Mesothelial cell of epicardium (in vitro differentiated cells): Measurements from ENCODE around the gene MSANTD1. TPM values are rescaled to one million over a fixed set of nuclear protein-coding genes. Genes with fewer than 3 reads are reported as not detected.

Source experiments
- DNase-seq, 2 experiments: peaks; one replicate each; pipeline ENCODE4 v3.0.0; 2021; ENCODE audit warnings: low spot score in 2 of 2; ENCODE audit not compliant: unreplicated experiment in 2 of 2
- H3K27ac Mint-ChIP-seq: 2 replicates; pipeline ENCODE4 v1.8.0; 2021; ENCODE audit warnings: mixed read lengths
- H3K27me3 Mint-ChIP-seq: 2 replicates; pipeline ENCODE4 v1.8.0; 2021; ENCODE audit warnings: low read depth, mixed read lengths
- H3K36me3 Mint-ChIP-seq: 2 replicates; pipeline ENCODE4 v1.8.0; 2021; ENCODE audit warnings: mixed read lengths
- H3K4me1 Mint-ChIP-seq: 2 replicates; pipeline ENCODE4 v1.8.0; 2021; ENCODE audit warnings: mixed read lengths
- H3K4me3 Mint-ChIP-seq: 2 replicates; pipeline ENCODE4 v1.8.0; 2021; ENCODE audit warnings: mild to moderate bottlenecking, moderate library complexity, mixed read lengths
- H3K9me3 Mint-ChIP-seq: 2 replicates; pipeline ENCODE4 v1.8.0; 2021; ENCODE audit warnings: mixed read lengths
- total RNA-seq: library from RNA; stranded (reverse); gene quantifications from 3 replicates; pipeline ENCODE4 v1.2.1, GENCODE V29; 2021
- TF ChIP-seq, protein P1 (sequence below): fragments of 200-600 bp; sonication (generic); IDR thresholded peaks from one replicate; pipeline ENCODE4 v1.5.0; 2021; ENCODE audit warnings: antibody characterized with exemption; ENCODE audit not compliant: unreplicated experiment

The MSANTD1 gene
- total RNA-seq, 1 donor from 2014 or later: 2.6 TPM

DNA sequence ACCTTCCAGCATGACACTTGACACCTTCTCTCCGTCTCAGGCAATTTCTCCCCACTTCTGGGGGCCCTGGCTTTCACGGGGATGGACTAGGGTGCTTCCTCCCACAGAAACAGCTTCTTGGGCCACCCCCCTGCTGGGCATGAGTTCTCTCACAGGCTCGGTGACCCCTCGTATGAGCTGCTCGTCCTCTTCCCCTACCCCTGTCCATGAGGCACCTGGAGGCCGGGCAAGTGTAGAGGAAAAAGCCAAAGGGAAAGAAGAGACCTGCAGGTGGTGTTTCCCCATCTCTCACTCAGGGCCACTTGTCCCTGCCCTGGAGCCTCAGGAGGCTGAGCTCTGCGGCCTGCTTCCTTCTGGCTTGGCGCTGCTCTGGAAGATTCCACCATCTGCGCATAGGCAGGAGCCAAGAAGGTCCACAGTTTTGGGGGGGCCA is 41.9 kb downstream of the MSANTD1 start:
- no peak overlapping the region for H3K27ac Mint-ChIP-seq
- DNase-seq: peak in 1 of 2 experiments; percentile 35
- peaks cover 20% of the 10 kb centered on the region for H3K4me1 Mint-ChIP-seq
- H3K4me3 Mint-ChIP-seq: no peak overlapping the region
- H3K36me3 Mint-ChIP-seq: peaks cover 12% of the 10 kb centered on the region
- TF ChIP-seq, protein P1, sequence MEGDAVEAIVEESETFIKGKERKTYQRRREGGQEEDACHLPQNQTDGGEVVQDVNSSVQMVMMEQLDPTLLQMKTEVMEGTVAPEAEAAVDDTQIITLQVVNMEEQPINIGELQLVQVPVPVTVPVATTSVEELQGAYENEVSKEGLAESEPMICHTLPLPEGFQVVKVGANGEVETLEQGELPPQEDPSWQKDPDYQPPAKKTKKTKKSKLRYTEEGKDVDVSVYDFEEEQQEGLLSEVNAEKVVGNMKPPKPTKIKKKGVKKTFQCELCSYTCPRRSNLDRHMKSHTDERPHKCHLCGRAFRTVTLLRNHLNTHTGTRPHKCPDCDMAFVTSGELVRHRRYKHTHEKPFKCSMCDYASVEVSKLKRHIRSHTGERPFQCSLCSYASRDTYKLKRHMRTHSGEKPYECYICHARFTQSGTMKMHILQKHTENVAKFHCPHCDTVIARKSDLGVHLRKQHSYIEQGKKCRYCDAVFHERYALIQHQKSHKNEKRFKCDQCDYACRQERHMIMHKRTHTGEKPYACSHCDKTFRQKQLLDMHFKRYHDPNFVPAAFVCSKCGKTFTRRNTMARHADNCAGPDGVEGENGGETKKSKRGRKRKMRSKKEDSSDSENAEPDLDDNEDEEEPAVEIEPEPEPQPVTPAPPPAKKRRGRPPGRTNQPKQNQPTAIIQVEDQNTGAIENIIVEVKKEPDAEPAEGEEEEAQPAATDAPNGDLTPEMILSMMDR: no peak
- H3K27me3 Mint-ChIP-seq: peaks cover 19% of the 10 kb centered on the region
- H3K9me3 Mint-ChIP-seq: no peaks in the 10 kb centered on the region

DNA sequence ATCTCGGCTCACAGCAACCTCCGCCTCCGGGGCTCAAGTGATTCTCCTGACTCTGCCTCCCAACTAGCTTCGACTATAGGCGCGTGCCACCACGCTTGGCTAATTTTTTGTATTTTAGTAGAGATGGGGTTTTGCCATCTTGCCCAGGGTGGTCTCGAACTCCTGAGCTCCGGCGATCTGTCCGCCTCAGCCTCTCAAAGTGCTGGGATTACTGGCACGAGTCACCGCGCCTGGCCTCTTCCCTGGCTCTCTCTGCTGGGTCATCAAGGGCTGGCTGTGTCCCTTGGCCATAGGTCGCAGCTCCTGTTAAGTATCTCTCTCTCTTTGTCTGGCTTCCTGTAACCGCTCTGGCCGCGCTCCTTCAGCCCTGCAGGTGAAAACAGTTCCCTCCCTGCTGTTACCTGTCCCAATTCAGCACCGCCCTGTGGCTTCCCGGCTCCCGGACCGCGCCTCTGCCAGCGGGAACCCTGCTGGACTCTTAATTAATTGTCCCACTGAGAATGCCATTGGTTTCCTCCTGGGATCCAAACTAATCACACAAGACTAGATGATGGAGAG is 42.5 kb downstream of the MSANTD1 start:
- H3K9me3 Mint-ChIP-seq: no peaks in the 10 kb centered on the region
- peaks cover 20% of the 10 kb centered on the region for H3K4me1 Mint-ChIP-seq
- peaks cover 18% of the 10 kb centered on the region for H3K36me3 Mint-ChIP-seq
- H3K4me3 Mint-ChIP-seq: peak overlapping the region; percentile 81
- no peak for DNase-seq
- TF ChIP-seq, protein P1: no peak
- H3K27me3 Mint-ChIP-seq: peaks cover 19% of the 10 kb centered on the region
- H3K27ac Mint-ChIP-seq: peak overlapping the region; percentile 83

DNA sequence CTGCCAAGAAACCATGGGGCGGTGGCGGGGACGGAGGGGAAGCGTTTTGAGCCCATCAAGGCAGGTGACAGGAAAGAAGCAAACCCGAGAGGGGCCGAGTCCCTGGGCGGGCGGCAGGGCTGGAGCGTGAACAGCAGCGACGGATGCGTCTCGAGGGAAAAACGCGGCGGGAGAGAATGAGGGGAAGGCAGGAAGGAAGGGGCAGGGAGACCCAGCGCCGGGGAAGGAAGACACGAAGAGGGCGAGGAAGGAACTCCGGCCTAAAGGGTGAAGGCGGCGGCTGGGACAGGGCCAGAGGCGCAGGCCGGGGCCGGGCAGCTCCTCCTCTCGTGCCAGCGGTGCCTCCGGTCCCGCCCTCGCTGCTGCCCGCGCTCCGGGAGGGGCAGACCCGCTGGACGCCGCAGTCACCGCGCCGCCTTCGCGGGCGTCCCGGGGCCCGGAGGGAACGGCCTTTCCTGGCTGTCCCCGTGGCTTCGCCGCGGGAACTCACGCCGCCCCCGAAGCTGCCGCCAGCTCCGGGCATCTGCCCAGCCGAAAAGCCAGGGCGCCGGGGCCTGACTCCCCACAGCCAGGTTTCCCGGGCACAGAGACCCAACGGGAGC is 43.1 kb downstream of the MSANTD1 start:
- H3K27me3 Mint-ChIP-seq: peaks cover 15% of the 10 kb centered on the region
- peak overlapping the region; percentile 83 for H3K27ac Mint-ChIP-seq
- peaks cover 20% of the 10 kb centered on the region for H3K4me1 Mint-ChIP-seq
- TF ChIP-seq, protein P1: no peak
- DNase-seq: peak in 1 of 2 experiments; percentile 69
- peak overlapping the region; percentile 81 for H3K4me3 Mint-ChIP-seq
- peaks cover 2% of the 10 kb centered on the region for H3K9me3 Mint-ChIP-seq
- H3K36me3 Mint-ChIP-seq: peaks cover 21% of the 10 kb centered on the region

DNA sequence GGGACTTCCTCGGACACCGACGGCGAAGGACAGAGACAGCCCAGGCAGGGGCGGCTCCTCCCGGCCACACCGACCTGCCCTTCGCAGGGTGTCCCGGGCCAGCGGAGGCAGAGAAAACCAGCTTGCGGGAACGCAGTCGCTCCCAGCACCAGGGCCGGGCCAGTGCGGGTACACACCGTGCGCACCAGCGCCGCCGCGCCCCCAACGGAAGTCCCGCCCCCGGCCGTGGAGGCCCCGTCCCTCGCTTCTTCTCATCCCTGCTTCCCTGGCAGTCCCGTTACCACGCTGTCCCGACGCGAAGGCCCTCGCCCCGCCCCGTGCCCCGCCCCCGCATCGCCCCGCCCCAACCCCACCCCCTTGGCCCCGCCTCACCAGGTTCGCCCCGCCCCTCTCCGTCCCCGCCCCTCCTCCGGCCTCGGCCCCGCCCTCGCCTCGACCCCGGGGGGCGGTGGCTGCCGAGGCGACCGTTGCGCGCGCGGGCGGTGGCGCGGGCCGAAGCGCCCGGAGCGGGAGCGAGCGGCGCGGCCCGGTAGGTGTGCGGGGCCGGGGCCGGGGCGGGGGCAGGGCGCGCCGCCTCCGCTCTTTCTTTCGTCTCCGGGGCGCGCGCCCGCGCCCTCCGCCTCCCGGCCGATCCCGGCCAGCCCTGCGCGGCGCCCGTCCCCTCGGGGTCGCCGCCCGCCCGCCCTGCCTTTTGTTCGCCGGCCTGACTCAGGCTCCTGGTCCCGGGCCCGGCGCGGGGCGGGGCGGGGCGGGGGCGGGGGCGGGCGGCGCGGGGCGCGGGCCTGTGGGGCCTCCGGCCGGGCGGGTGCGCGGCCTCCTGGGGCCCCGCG is 43.8 kb downstream of the MSANTD1 start, which contains the start of gene RGS12:
Gene RGS12 (plus strand): TSS at position 451 of the 830 bp plus-strand sequence. CDS start 23,150 bp downstream, outside the sequence.
- Mint-ChIP-seq H3K27ac (peak within 1 kb of the TSS; percentile 93), H3K9me3 (peaks cover 9% of the 10 kb centered on the region), H3K36me3 (peaks cover 28% of the 10 kb centered on the region), H3K27me3 (peaks cover 14% of the 10 kb centered on the region), H3K4me1 (peaks cover 20% of the 10 kb centered on the region), H3K4me3 (peak within 1 kb of the TSS; percentile 94)
- TF ChIP-seq, protein P1: no peak
- DNase-seq: peak; percentile 92 to 94

DNA sequence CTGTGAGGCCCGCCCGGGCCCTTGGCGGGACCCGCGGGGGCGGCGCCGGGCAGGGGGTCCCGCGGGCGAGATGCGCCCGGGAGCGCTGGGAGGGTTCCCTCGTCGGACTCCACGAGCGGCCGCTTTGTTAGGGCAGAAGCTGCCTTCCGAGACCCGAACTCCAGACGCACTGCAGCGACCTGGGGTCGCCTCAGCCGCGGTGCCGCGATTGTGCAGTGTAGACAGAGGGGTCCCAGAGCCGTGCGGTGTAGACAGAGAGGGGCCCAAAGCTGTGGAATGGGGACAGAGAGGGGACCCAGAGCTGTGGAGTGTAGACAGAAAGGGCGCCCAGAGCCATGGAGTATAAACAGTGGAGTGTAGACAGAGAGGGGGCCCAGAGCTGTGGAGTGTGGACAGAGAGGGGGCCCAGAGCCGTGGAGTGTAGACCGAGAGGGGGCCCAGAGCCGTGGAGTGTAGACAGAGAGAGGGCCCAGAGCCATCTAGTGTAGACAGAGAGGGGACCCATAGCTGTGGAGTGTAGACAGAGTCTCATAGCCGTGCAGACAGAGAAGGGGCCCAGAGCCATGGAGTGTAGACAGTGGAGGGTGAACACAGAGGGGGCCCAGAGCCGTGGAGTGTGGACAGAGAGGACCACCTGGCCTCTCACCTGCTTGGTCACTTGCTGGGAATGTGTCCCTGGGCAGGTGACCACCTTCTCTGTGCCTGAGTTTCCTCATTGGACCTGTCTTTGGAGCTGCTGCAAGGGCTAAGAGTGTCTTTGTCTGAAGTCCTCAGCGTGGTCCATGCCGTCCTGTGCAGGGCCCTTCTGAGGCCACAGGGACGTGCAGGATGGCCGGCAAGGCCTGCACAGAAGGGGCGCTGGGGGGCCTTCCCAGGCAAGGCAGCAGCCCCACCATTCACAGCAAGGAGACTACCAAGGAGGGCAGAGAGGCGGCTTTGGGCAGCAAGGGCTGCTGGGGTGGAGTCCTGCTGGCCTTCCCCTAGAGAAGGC is 44.7 kb downstream of the MSANTD1 start:
- Mint-ChIP-seq H3K4me3 (peak overlapping the region; percentile 94), H3K9me3 (peaks cover 16% of the 10 kb centered on the region), H3K27me3 (peaks cover 14% of the 10 kb centered on the region), H3K27ac (peak overlapping the region; percentile 93), H3K4me1 (peaks cover 21% of the 10 kb centered on the region), H3K36me3 (peaks cover 37% of the 10 kb centered on the region)
- peak in 1 of 2 experiments; percentile 55 for DNase-seq
- TF ChIP-seq, protein P1: no peak
